GM20431 (cell line): ENCODE results near the gene AGO4.
"Not testable (repeated sequence)": the region's sequence is repeated elsewhere in the genome, so short reads cannot be mapped to it uniquely, and the experiment has no call there.

Experiments used
- in situ Hi-C: fragments of 300-500 bp; cut with MseI, MboI; formaldehyde crosslinking; loops from one replicate; pipeline ENCODE4 v1.15.0; 2020; ENCODE audit warnings: low sequenced_read_pairs; ENCODE audit not compliant: unreplicated experiment

AGO4 gene

GRCh38 chr1:35809114-35810095, 1.6 kb downstream of the AGO4 start:
- in situ Hi-C loops = no loop called here

- in situ Hi-C loops = no loop called here
Measured at GRCh38 chr1:35810096-35810881, 2.5 kb downstream of the AGO4 start.

GRCh38 chr1:35812754-35813153, 4.9 kb downstream of the AGO4 start:
- in situ Hi-C loops = not testable (repeated sequence)

- in situ Hi-C loops = no loop called here
Measured at GRCh38 chr1:35825255-35825654, 17.4 kb downstream of the AGO4 start.

GRCh38 chr1:35832276-35832905, 24.6 kb downstream of the AGO4 start:
- in situ Hi-C loops = no loop called here

GRCh38 chr1:35833395-35833794, 25.6 kb downstream of the AGO4 start:
- in situ Hi-C loops = no loop called here

GRCh38 chr1:35834218-35834617, 26.4 kb downstream of the AGO4 start:
- in situ Hi-C loops = no loop called here

GRCh38 chr1:35835398-35835797, 27.6 kb downstream of the AGO4 start:
- in situ Hi-C loops = no loop called here

- in situ Hi-C loops = no loop called here
Measured at GRCh38 chr1:35836734-35837133, 28.9 kb downstream of the AGO4 start.

GRCh38 chr1:35838693-35839245, 31.0 kb downstream of the AGO4 start:
- in situ Hi-C loops = no loop called here

GRCh38 chr1:35844826-35845225, 37.0 kb downstream of the AGO4 start:
- in situ Hi-C loops = no loop called here

GRCh38 chr1:35845766-35846165, 38.0 kb downstream of the AGO4 start:
- in situ Hi-C loops = no loop called here

GRCh38 chr1:35847935-35848565, 40.2 kb downstream of the AGO4 start:
- in situ Hi-C loops = no loop called here

- in situ Hi-C loops = no loop called here
Measured at GRCh38 chr1:35850051-35850450, 42.2 kb downstream of the AGO4 start.

GRCh38 chr1:35850716-35851115, 42.9 kb downstream of the AGO4 start:
- in situ Hi-C loops = no loop called here

GRCh38 chr1:35851132-35851869, 43.5 kb downstream of the AGO4 start:
- in situ Hi-C loops = no loop called here

- in situ Hi-C loops = no loop called here
Measured at GRCh38 chr1:35852241-35852640, 44.4 kb downstream of the AGO4 start.

GRCh38 chr1:35854989-35855700, 47.3 kb downstream of the AGO4 start:
- in situ Hi-C loops = no loop called here

- in situ Hi-C loops = no loop called here
Measured at GRCh38 chr1:35856964-35857363, 49.1 kb downstream of the AGO4 start.
